ENCODE data around the gene ALS2. TPM values are rescaled to one million over a fixed set of nuclear protein-coding genes. Genes with fewer than 3 reads are reported as not detected.
A peak's percentile ranks its signal among the peaks of the same experiment; 100 is the strongest.

ALS2 gene
- total RNA-seq, 2 donors from 2014 or later = 9.9 to 12.2 TPM

GRCh38 chr2:201786471-201786870 lies 5.7 kb upstream of the ALS2 start:
- ATAC-seq = no peak
- DNase-seq = no peak
- Histone ChIP-seq H3K4me1 (no peaks in the 10 kb centered on the region), H3K4me3 (no peak overlapping the region), H3K27me3 (no peaks in the 10 kb centered on the region), H3K27ac (no peak overlapping the region), H3K9me3 (no peaks in the 10 kb centered on the region), H3K36me3 (replicated peaks in 1 of 2; ENCODE audit: insufficient read depth in 1 of 2, low read depth in 2 of 2) (no peaks in the 10 kb centered on the region)
- TF ChIP-seq POLR2A (IDR thresholded peaks at IDR 0.05) = no peak
- intact Hi-C loops (cut with DNase I) = no loop called here

DNA sequence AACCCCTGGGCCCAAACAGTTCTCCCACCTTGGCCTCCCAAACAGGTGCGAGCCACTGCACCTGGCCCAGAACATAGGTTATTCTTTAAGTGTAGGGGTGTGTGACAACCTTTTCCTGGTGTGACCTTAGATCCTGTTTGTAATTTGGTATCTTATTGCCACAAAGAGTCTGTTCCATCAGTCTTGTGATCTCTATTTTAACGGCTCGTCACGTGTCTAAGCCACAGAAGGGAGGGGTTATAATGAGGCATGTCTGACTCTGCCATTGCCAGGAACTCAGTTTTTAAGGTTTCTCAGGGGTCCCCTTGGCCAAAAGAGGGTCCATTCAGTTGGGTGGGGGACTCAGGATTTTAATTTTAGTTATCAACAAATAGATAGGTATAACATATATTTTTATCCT lies 4.4 kb upstream of the ALS2 start:
- TF ChIP-seq, protein P1, sequence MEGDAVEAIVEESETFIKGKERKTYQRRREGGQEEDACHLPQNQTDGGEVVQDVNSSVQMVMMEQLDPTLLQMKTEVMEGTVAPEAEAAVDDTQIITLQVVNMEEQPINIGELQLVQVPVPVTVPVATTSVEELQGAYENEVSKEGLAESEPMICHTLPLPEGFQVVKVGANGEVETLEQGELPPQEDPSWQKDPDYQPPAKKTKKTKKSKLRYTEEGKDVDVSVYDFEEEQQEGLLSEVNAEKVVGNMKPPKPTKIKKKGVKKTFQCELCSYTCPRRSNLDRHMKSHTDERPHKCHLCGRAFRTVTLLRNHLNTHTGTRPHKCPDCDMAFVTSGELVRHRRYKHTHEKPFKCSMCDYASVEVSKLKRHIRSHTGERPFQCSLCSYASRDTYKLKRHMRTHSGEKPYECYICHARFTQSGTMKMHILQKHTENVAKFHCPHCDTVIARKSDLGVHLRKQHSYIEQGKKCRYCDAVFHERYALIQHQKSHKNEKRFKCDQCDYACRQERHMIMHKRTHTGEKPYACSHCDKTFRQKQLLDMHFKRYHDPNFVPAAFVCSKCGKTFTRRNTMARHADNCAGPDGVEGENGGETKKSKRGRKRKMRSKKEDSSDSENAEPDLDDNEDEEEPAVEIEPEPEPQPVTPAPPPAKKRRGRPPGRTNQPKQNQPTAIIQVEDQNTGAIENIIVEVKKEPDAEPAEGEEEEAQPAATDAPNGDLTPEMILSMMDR (IDR thresholded peaks at IDR 0.05) = no peak
- no peak for TF ChIP-seq POLR2A (IDR thresholded peaks at IDR 0.05)
- 62 to 93% methylated on average over 4 of the region's 4 CpGs for WGBS, 2 donors
- no peaks in the 10 kb centered on the region for H3K36me3 ChIP-seq (replicated peaks in 1 of 2; ENCODE audit: insufficient read depth in 1 of 2, low read depth in 2 of 2)
- H3K9me3 ChIP-seq = no peaks in the 10 kb centered on the region
- no peak overlapping the region for H3K27ac ChIP-seq
- H3K4me1 ChIP-seq = no peaks in the 10 kb centered on the region
- H3K4me3 ChIP-seq = no peak overlapping the region
- no peak for ATAC-seq
- intact Hi-C loops (cut with DNase I) = no loop called here
- DNase-seq = no peak
- H3K27me3 ChIP-seq = no peaks in the 10 kb centered on the region

DNA sequence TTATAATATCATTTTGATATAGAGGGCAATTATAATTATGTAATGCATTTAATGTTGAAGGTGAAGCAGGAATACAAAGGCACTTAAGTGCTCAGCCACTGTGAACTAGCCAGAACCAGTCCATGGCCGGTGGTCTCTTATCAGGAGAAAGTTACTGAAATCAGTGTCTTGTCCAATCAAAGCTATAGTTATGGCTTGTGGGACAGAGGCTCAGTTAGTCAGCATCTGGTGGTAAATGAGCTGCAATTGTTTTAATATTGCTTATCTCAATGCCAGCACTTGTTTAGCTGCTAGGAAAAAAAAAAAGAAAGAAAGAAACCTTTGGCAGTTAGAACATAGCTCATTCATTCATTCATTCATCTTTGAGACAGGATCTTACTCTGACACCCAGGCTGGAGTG lies 3.8 kb upstream of the ALS2 start:
- H3K4me3 ChIP-seq = no peak overlapping the region
- peaks cover 4% of the 10 kb centered on the region for H3K4me1 ChIP-seq
- H3K27ac ChIP-seq = no peak overlapping the region
- TF ChIP-seq, protein P1 (IDR thresholded peaks at IDR 0.05) = no peak
- TF ChIP-seq POLR2A (IDR thresholded peaks at IDR 0.05) = no peak
- H3K9me3 ChIP-seq = no peaks in the 10 kb centered on the region
- no peak for DNase-seq
- WGBS, 2 donors = 18 to 28% methylated on average over 1 of the region's 1 CpG
- no peak for ATAC-seq
- intact Hi-C loops (cut with DNase I) = no loop called here
- no peaks in the 10 kb centered on the region for H3K27me3 ChIP-seq
- no peaks in the 10 kb centered on the region for H3K36me3 ChIP-seq (replicated peaks in 1 of 2; ENCODE audit: insufficient read depth in 1 of 2, low read depth in 2 of 2)

GRCh38 chr2:201781557-201782051 lies 871 bp upstream of the ALS2 start:
- no peaks in the 10 kb centered on the region for H3K27me3 ChIP-seq
- DNase-seq (peak in 3 of 4 donors; percentile 16 to 34 (median 33)), ATAC-seq (peak; percentile 0)
- intact Hi-C loops (cut with DNase I) = no loop called here
- no peaks in the 10 kb centered on the region for H3K36me3 ChIP-seq (replicated peaks in 1 of 2; ENCODE audit: insufficient read depth in 1 of 2, low read depth in 2 of 2)
- TF ChIP-seq, protein P1 (IDR thresholded peaks at IDR 0.05) = no peak
- TF ChIP-seq POLR2A (IDR thresholded peaks at IDR 0.05) = no peak
- 0 to 2% methylated on average over 15 of the region's 15 CpGs for WGBS, 2 donors
- H3K4me1 ChIP-seq = peaks cover 8% of the 10 kb centered on the region
- H3K9me3 ChIP-seq = no peaks in the 10 kb centered on the region
- H3K27ac ChIP-seq = peak overlapping the region; percentile 81 to 92 (median 86)
- H3K4me3 ChIP-seq = peak overlapping the region; percentile 50 to 75

DNA sequence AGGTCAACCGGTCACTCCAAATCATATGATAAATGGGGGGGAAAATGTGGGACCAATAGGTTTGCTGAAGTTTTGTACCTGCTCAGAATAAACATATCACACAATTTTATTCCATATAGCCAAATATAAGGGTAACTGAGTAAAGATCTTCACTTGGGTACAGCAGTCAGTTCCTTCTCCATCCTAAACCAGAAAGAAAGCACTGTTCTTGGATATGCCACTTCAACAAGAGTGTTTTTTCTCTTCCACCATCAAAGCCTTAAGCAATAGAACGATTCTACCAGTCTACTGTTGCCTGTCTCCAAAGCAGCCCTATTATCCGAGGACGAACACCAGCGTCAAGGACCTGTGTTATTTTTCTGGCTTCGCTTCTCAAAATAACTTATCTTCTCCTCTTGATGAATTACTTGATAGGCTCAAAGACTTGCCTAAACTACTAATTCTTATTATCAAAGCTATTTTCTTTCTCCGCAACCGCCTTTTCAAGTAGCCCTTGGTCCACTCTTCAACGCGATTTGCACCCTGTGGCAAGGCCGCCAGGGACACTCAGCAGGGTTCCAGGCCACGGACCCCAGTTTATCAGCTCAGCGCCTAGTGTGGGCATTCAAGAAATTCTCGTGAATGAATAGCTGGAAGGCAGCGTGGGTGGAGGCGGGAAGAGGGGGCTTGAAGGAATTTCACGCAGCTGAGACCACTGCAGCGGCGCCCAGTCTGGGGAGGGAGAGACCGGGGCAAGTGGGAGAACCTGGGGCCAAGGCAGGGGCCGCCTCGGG lies 646 bp downstream of the ALS2 start:
- ATAC-seq = peak; percentile 2
- 2% methylated on average over 17 to 22 of the region's 22 CpGs for WGBS, 2 donors
- Histone ChIP-seq H3K36me3 (replicated peaks in 1 of 2; ENCODE audit: insufficient read depth in 1 of 2, low read depth in 2 of 2) (no peaks in the 10 kb centered on the region), H3K9me3 (no peaks in the 10 kb centered on the region), H3K4me1 (peaks cover 16% of the 10 kb centered on the region), H3K4me3 (peak overlapping the region; percentile 50 to 75), H3K27me3 (no peaks in the 10 kb centered on the region), H3K27ac (peak overlapping the region; percentile 81 to 92 (median 86))
- intact Hi-C loops (cut with DNase I) = no loop called here
- TF ChIP-seq POLR2A (IDR thresholded peaks at IDR 0.05) = no peak
- TF ChIP-seq, protein P1 (IDR thresholded peaks at IDR 0.05) = no peak
- DNase-seq = no peak

All from body of pancreas (tissue), 4 donors.